Adrenal gland (tissue), 12 donors: ENCODE data around the gene PWWP2B. TPM values are rescaled to one million over a fixed set of nuclear protein-coding genes. Genes with fewer than 3 reads are reported as not detected.

ENCODE experiments used
- DNase-seq, 7 donors: peaks; one replicate each; pipeline ENCODE4 v3.0.0-alpha.2; 2019 to 2020
- H3K27ac ChIP-seq, 5 donors: fragments of 200-600 bp; sonication (generic) in 4 of 5; 1 replicate in 3 of 5; 2 replicates in 2 of 5; pipeline versions ENCODE4 v1.5.1 to v1.8.0; 2016 to 2020; ENCODE audit warnings: mild to moderate bottlenecking in 1 of 5
- H3K27me3 ChIP-seq: fragments of 200-600 bp; 2 replicates; pipeline ENCODE4 v1.8.0; 2021
- H3K36me3 ChIP-seq, 2 donors: fragments of 200-600 bp; replicated peaks in 1 of 2; 1 replicate in 1 of 2; 2 replicates in 1 of 2; pipeline versions ENCODE4 v1.5.1 to v1.8.0; 2018 to 2022
- H3K4me1 ChIP-seq, 2 donors: fragments of 200-600 bp; replicated peaks in 1 of 2; 1 replicate in 1 of 2; 2 replicates in 1 of 2; pipeline versions ENCODE4 v1.5.1 to v1.8.0; 2018 to 2021
- H3K4me3 ChIP-seq, 4 donors: fragments of 200-600 bp; sonication (generic) in 3 of 4; one replicate each; pipeline ENCODE4 v1.5.1; 2016 to 2018
- H3K9me3 ChIP-seq, 3 donors: fragments of 200-600 bp; sonication (generic) in 1 of 3; replicated peaks in 1 of 3; 1 replicate in 2 of 3; 2 replicates in 1 of 3; pipeline versions ENCODE4 v1.5.1 to v1.8.0; 2016 to 2021
- CTCF ChIP-seq, 6 experiments: fragments of 450-650 bp in 4 of 6; fragments of 200-600 bp in 2 of 6; sonication (generic) in 1 of 6; IDR thresholded peaks; 1 replicate in 5 of 6; 2 replicates in 1 of 6; pipeline versions ENCODE4 v1.5.1 to v1.8.0; 2016 to 2021; ENCODE audit warnings: antibody characterized with exemption in 6 of 6, mild to moderate bottlenecking in 2 of 6, moderate library complexity in 1 of 6
- POLR2A ChIP-seq, 2 donors: fragments of 450-650 bp; IDR thresholded peaks; one replicate each; pipeline ENCODE4 v1.6.1; 2017; ENCODE audit warnings: antibody characterized with exemption in 2 of 2, mild to moderate bottlenecking in 2 of 2, moderate library complexity in 1 of 2
- WGBS, 4 donors: extraction: QIAGEN DNeasy Blood & Tissue Kit in 2 of 4; methylation state at CpG; one replicate each; pipeline versions ENCODE4 v1.1.5 to v1.1.7; 2013 to 2017; 5-methylcytosine and 5-hydroxymethylcytosine counted together
- intact Hi-C, 2 donors: fragments of 100-400 bp; cut with DNase I; formaldehyde crosslinking; loops; one replicate each; pipeline versions ENCODE4 v1.14.1 to v1.15.0; 2022 to 2023
- polyA plus RNA-seq, 3 donors: library from polyadenylated mRNA; stranded (reverse); fragments of 200-250 nt in 2 of 3; fragments of 350-450 nt in 1 of 3; fragmentation: Illumina TruSeq in 1 of 3; extraction: RNeasy Lipid Tissue Mini Kit (QIAGEN cat#74804) in 1 of 3; gene quantifications; one replicate each; pipeline ENCODE4 v1.2.3, GENCODE V29; 2013 to 2014
- total RNA-seq, 9 donors: library from RNA; depleted of rRNA in 4 of 9; stranded (reverse); fragments of >200 nt in 4 of 9; fragments of 120-200 nt in 1 of 9; fragmentation: NEBNext Ultra II Directional in 1 of 9; extraction: Animal tissue kit (Norgen Biotek cat#: 25700) in 1 of 9; gene quantifications; one replicate each; pipeline versions ENCODE4 v1.1.0 to v1.2.4, GENCODE V29; 2013 to 2023
- donor health status: healthy with polysubstance abuse.
- donor health status: Bipolar disorder and iron deficiency.
- donor health status: DM: yes; HTN: yes; CAD: no.
- donor health status: DM: no; HTN: no; CAD: no.
- donor health status: DM: no; HTN: no; CAD: no.
- donor health status: DM: yes; HTN: yes; CAD: no.

Gene PWWP2B
- total and polyA plus RNA-seq, 12 donors: 3.4 to 75.3 (median 40.7) TPM

DNA sequence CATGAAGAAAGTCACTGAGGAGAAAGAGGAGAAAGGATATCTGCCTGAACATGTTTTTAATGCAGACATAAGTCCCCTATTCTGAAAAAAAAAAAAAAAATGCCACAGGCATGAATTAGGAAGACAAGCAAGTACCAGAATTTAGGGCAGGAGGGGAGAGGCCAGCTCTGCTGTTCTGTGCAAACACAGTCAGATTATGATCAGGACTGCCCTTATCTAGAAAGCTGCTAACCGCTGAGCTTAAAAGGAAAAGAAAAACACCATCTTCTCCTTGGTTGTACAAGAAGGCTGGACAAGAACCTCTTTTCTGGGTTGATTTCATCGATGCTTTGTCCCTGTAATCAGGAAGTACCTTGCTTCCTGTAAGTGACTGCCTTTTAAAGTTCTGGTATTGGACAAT, 15.3 kb upstream of the PWWP2B start:
- Histone ChIP-seq H3K4me3 (no peak overlapping the region), H3K36me3 (no peaks in the 10 kb centered on the region), H3K4me1 (no peaks in the 10 kb centered on the region), H3K27ac (no peak overlapping the region), H3K9me3 (no peaks in the 10 kb centered on the region), H3K27me3 (no peaks in the 10 kb centered on the region)
- DNase-seq: no peak
- intact Hi-C loops: loop anchor here in 1 of 2 donors (10.0 kb wide), 1 partner anchor 263 kb away; no protein-coding TSS in a partner anchor
- WGBS, 4 donors: 73 to 88% (median 81%) methylated on average over 2 of the region's 2 CpGs
- no peak for TF ChIP-seq CTCF (IDR thresholded peaks at IDR 0.05)
- no peak for TF ChIP-seq POLR2A (IDR thresholded peaks at IDR 0.05)

DNA sequence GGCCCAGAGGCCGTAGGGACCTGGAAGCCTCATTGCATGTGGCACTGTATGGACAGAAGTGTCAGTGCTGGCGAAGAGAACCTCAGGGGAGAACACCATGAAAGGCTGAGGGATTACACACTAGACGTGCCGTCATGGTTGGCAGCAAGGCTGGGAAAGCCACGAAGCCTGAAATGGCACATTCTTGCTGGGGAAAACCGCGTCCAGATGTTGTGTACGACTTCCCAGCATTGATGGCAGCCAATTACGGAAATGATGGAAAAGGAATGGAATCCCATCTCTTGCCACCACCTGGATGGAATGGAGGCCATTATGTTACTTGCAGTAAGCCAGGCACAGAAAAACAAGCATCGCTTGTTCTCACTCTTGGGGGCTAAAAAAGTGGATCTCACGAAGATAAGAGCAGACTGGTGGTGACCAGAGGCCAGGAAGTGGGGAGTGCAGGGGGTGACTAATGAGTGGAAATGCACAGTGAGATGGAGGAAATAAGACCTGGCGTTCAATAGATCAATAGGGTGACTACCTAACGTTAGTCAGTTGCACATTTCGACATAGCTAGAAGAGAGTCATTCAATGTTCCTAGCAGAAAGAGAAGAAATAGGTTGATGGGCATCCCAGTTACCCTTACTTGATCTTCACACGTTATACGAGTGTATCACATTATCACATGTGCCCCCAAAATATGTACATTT, 14.6 kb upstream of the PWWP2B start:
- H3K27me3 ChIP-seq: no peaks in the 10 kb centered on the region
- H3K9me3 ChIP-seq: no peaks in the 10 kb centered on the region
- H3K4me1 ChIP-seq: no peaks in the 10 kb centered on the region
- WGBS, 4 donors: 84 to 94% (median 91%) methylated on average over 16 of the region's 16 CpGs
- H3K36me3 ChIP-seq: no peaks in the 10 kb centered on the region
- DNase-seq: no peak
- H3K27ac ChIP-seq: no peak overlapping the region
- H3K4me3 ChIP-seq: no peak overlapping the region
- TF ChIP-seq CTCF (IDR thresholded peaks at IDR 0.05) (no peak), POLR2A (IDR thresholded peaks at IDR 0.05) (no peak)
- intact Hi-C loops: loop anchor here in 1 of 2 donors (10.0 kb wide), 1 partner anchor 262 kb away; no protein-coding TSS in a partner anchor

GRCh38 chr10:132383101-132383500, 13.9 kb upstream of the PWWP2B start:
- H3K27ac ChIP-seq: no peak overlapping the region
- H3K36me3 ChIP-seq: no peaks in the 10 kb centered on the region
- no peaks in the 10 kb centered on the region for H3K4me1 ChIP-seq
- WGBS, 4 donors: 65 to 84% (median 76%) methylated on average over 8 of the region's 8 CpGs
- intact Hi-C loops: loop anchor here in 1 of 2 donors (10.0 kb wide), 1 partner anchor 262 kb away; no protein-coding TSS in a partner anchor
- no peaks in the 10 kb centered on the region for H3K27me3 ChIP-seq
- H3K9me3 ChIP-seq: no peaks in the 10 kb centered on the region
- H3K4me3 ChIP-seq: no peak overlapping the region
- no peak for DNase-seq
- no peak for TF ChIP-seq POLR2A (IDR thresholded peaks at IDR 0.05)
- TF ChIP-seq CTCF (IDR thresholded peaks at IDR 0.05): no peak

DNA sequence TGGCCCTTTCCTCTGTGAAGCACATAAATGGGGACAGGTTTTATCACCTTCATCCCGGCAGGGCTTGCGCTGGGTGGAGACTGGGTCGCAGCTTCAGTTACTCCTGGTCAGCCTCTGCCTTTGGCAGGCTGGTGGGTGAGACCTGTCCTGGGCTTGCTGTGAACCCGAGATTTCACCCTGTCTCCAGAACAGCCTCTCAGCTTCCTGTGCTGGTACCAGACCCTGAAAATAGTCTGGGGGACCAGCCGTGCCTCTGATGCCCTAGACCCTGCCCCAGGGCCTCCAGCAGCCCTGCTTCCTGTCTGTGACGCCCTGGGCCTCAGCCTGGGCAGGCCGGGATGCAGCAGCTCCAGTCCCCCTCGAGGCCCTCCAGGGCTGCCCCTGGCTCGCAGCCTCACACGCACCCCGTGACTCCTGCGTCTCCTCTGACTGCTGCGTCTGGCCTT, 13.2 kb upstream of the PWWP2B start:
- TF ChIP-seq POLR2A (IDR thresholded peaks at IDR 0.05) (no peak), CTCF (IDR thresholded peaks at IDR 0.05) (no peak)
- Histone ChIP-seq H3K9me3 (no peaks in the 10 kb centered on the region), H3K27ac (no peak overlapping the region), H3K4me3 (no peak overlapping the region), H3K4me1 (peaks cover under 1% of the 10 kb centered on the region in 2 donors), H3K27me3 (no peaks in the 10 kb centered on the region), H3K36me3 (no peaks in the 10 kb centered on the region)
- DNase-seq: peak in 2 of 7 donors; percentile 4 to 11
- intact Hi-C loops: loop anchor here in 1 of 2 donors (10.0 kb wide), 1 partner anchor 261 kb away; no protein-coding TSS in a partner anchor
- WGBS, 4 donors: 77 to 87% (median 82%) methylated on average over 4 to 13 of the region's 13 CpGs
